Spleen (tissue), 11 donors: ENCODE measurements around the gene KIN. TPM values are rescaled to one million over a fixed set of nuclear protein-coding genes. Genes with fewer than 3 reads are reported as not detected.

Source experiments
- DNase-seq: peaks from one replicate; pipeline ENCODE4 v3.0.0-alpha.2; 2020
- H3K27ac ChIP-seq, 8 donors: fragments of 200-600 bp; sonication (generic) in 7 of 8; 1 replicate in 4 of 8; 2 replicates in 4 of 8; pipeline versions ENCODE4 v1.5.0 to v1.8.0; 2016 to 2021; ENCODE audit warnings: inconsistent platforms in 4 of 8, mild to moderate bottlenecking in 4 of 8, moderate library complexity in 1 of 8
- H3K27me3 ChIP-seq, 7 donors: fragments of 200-600 bp; sonication (generic) in 6 of 7; replicated peaks in 1 of 7; 1 replicate in 4 of 7; 2 replicates in 3 of 7; pipeline versions ENCODE4 v1.5.0 to v1.8.0; 2016 to 2021; ENCODE audit warnings: inconsistent platforms in 3 of 7, mild to moderate bottlenecking in 1 of 7
- H3K36me3 ChIP-seq, 6 donors: fragments of 200-600 bp; sonication (generic) in 5 of 6; 1 replicate in 4 of 6; 2 replicates in 2 of 6; pipeline versions ENCODE4 v1.5.0 to v1.8.0; 2016 to 2021; ENCODE audit warnings: inconsistent platforms in 2 of 6
- H3K4me1 ChIP-seq, 6 donors: fragments of 200-600 bp; sonication (generic) in 5 of 6; 1 replicate in 3 of 6; 2 replicates in 3 of 6; pipeline versions ENCODE4 v1.5.0 to v1.8.0; 2016 to 2021; ENCODE audit warnings: inconsistent platforms in 3 of 6
- H3K4me3 ChIP-seq, 8 donors: fragments of 200-600 bp; sonication (generic) in 7 of 8; 1 replicate in 4 of 8; 2 replicates in 4 of 8; pipeline versions ENCODE4 v1.5.0 to v1.8.0; 2016 to 2021; ENCODE audit warnings: inconsistent platforms in 4 of 8, mild to moderate bottlenecking in 4 of 8, moderate library complexity in 2 of 8
- H3K9me3 ChIP-seq, 8 donors: fragments of 200-600 bp; sonication (generic) in 7 of 8; 1 replicate in 4 of 8; 2 replicates in 4 of 8; pipeline versions ENCODE4 v1.5.0 to v1.8.0; 2016 to 2021; ENCODE audit warnings: inconsistent platforms in 4 of 8
- CTCF ChIP-seq, 11 experiments: fragments of 200-600 bp in 7 of 11; fragments of 450-650 bp in 4 of 11; sonication (generic) in 4 of 11; IDR thresholded peaks in 8 of 11; conservative IDR thresholded peaks in 3 of 11; 1 replicate in 7 of 11; 2 replicates in 4 of 11; pipeline versions ENCODE4 v1.4.0 to v1.8.0; 2016 to 2021; ENCODE audit warnings: antibody characterized with exemption in 11 of 11, inconsistent platforms in 4 of 11, mild to moderate bottlenecking in 1 of 11
- POLR2A ChIP-seq, 3 donors: fragments of 450-650 bp; IDR thresholded peaks; one replicate each; pipeline ENCODE4 v1.5.1; 2017; ENCODE audit warnings: antibody characterized with exemption in 3 of 3, mild to moderate bottlenecking in 1 of 3
- POLR2AphosphoS5 ChIP-seq, 3 donors: sonication (generic); formaldehyde crosslinking; IDR thresholded peaks; one replicate each; pipeline ENCODE4 v1.5.1; 2017; ENCODE audit warnings: antibody characterized with exemption in 3 of 3
- WGBS, 5 donors: extraction: QIAGEN DNeasy Blood & Tissue Kit in 3 of 5; methylation state at CpG; one replicate each; pipeline versions ENCODE4 v1.1.5 to v1.1.7; 2013 to 2018; 5-methylcytosine and 5-hydroxymethylcytosine counted together
- intact Hi-C: fragments of 100-400 bp; cut with DNase I; formaldehyde crosslinking; loops from one replicate; pipeline ENCODE4 v1.15.0; 2023; ENCODE audit warnings: low total_unique reads
- polyA plus RNA-seq, 3 donors: library from polyadenylated mRNA; stranded (reverse); fragments of 200-250 nt; gene quantifications; one replicate each; pipeline ENCODE4 v1.2.1, GENCODE V29; 2013
- total RNA-seq, 7 donors: library from RNA; depleted of rRNA in 3 of 7; stranded (reverse); fragments of >200 nt in 3 of 7; fragmentation: NEBNext Ultra II Directional in 4 of 7; extraction: Animal tissue kit (Norgen Biotek cat#: 25700) in 4 of 7; gene quantifications; one replicate each; pipeline versions ENCODE4 v1.1.0 to v1.2.1, GENCODE V29; 2016 to 2021
- donor health status: healthy with polysubstance abuse.
- donor health status: DM: no; HTN: no; CAD: no; lungs with moderate emphysema.
- donor health status: DM: no; HTN: no; CAD: no.
- donor health status: Bipolar disorder and iron deficiency.
- donor health status: healthy.
- donor health status: DM: no; HTN: no; CAD: no.
- donor health status: DM: yes; HTN: yes; CAD: no.

KIN gene
- total and polyA plus RNA-seq, 10 donors = 9.2 to 16.0 (median 11.4) TPM

- Histone ChIP-seq H3K27me3 (no peaks in the 10 kb centered on the region), H3K36me3 (peaks cover 5 to 76% (median 61%) of the 10 kb centered on the region in 6 donors), H3K9me3 (no peaks in the 10 kb centered on the region), H3K4me1 (peaks cover 11 to 44% (median 38%) of the 10 kb centered on the region in 6 donors), H3K27ac (peak overlapping the region in 4 of 8 donors; percentile 31 to 40 (median 35)), H3K4me3 (no peak overlapping the region)
- no peak for DNase-seq
- WGBS, 5 donors = 56 to 75% (median 65%) methylated on average over 6 of the region's 6 CpGs
- intact Hi-C loops = no loop called here
- TF ChIP-seq CTCF (IDR thresholded peaks at IDR 0.05 in 8 of 11, conservative IDR thresholded peaks at IDR 0.05 in 3 of 11) (no peak), POLR2AphosphoS5 (IDR thresholded peaks at IDR 0.05) (no peak), POLR2A (IDR thresholded peaks at IDR 0.05) (no peak)
Measured at GRCh38 chr10:7797582-7797981, 9.8 kb upstream of the KIN start.

GRCh38 chr10:7795605-7796004 lies 7.8 kb upstream of the KIN start:
- no peak overlapping the region for H3K4me3 ChIP-seq
- TF ChIP-seq CTCF (IDR thresholded peaks at IDR 0.05 in 8 of 11, conservative IDR thresholded peaks at IDR 0.05 in 3 of 11) (no peak), POLR2A (IDR thresholded peaks at IDR 0.05) (no peak)
- intact Hi-C loops = no loop called here
- H3K4me1 ChIP-seq = peaks cover 13 to 64% (median 58%) of the 10 kb centered on the region in 6 donors
- H3K27me3 ChIP-seq = no peaks in the 10 kb centered on the region
- DNase-seq = no peak
- H3K36me3 ChIP-seq = peaks cover 0 to 67% (median 42%) of the 10 kb centered on the region in 6 donors
- H3K27ac ChIP-seq = peak overlapping the region in 1 of 8 donors; percentile 8
- 76 to 85% (median 81%) methylated on average over 4 of the region's 4 CpGs for WGBS, 5 donors
- no peaks in the 10 kb centered on the region for H3K9me3 ChIP-seq

GRCh38 chr10:7794251-7795026 lies 6.6 kb upstream of the KIN start:
- WGBS, 5 donors = 57 to 87% (median 83%) methylated on average over 4 of the region's 4 CpGs
- Histone ChIP-seq H3K36me3 (peaks cover 0 to 57% (median 31%) of the 10 kb centered on the region in 6 donors), H3K9me3 (no peaks in the 10 kb centered on the region), H3K27me3 (no peaks in the 10 kb centered on the region), H3K27ac (peak overlapping the region in 1 of 8 donors; percentile 8), H3K4me1 (peaks cover 21 to 76% (median 69%) of the 10 kb centered on the region in 6 donors), H3K4me3 (no peak overlapping the region)
- TF ChIP-seq POLR2AphosphoS5 (IDR thresholded peaks at IDR 0.05) = no peak
- no peak for TF ChIP-seq CTCF (IDR thresholded peaks at IDR 0.05 in 8 of 11, conservative IDR thresholded peaks at IDR 0.05 in 3 of 11)
- no peak for TF ChIP-seq POLR2A (IDR thresholded peaks at IDR 0.05)
- DNase-seq = no peak
- intact Hi-C loops = no loop called here

- Histone ChIP-seq H3K27me3 (no peaks in the 10 kb centered on the region), H3K36me3 (peaks cover 0 to 38% (median 12%) of the 10 kb centered on the region in 6 donors), H3K4me3 (no peak overlapping the region), H3K9me3 (no peaks in the 10 kb centered on the region), H3K4me1 (peaks cover 22 to 83% (median 77%) of the 10 kb centered on the region in 6 donors), H3K27ac (no peak overlapping the region)
- TF ChIP-seq CTCF (IDR thresholded peaks at IDR 0.05 in 8 of 11, conservative IDR thresholded peaks at IDR 0.05 in 3 of 11) (no peak), POLR2AphosphoS5 (IDR thresholded peaks at IDR 0.05) (no peak), POLR2A (IDR thresholded peaks at IDR 0.05) (no peak)
- no peak for DNase-seq
- intact Hi-C loops = no loop called here
- WGBS, 5 donors = 78 to 91% (median 83%) methylated on average over 1 of the region's 1 CpG
Measured at GRCh38 chr10:7792541-7792940, 4.7 kb upstream of the KIN start.
